ENCODE data around the gene RYR2. TPM values are rescaled to one million over a fixed set of nuclear protein-coding genes. Genes with fewer than 3 reads are reported as not detected.

Gene RYR2
- total and polyA plus RNA-seq, 4 donors, result 2.6 to 128 (median 17.7) TPM

GRCh38 chr1:237500566-237500965 lies 458.6 kb downstream of the RYR2 start:
- intact Hi-C loops (cut with DNase I), result no loop called here
- ATAC-seq (ENCODE audit: low FRiP score) (no peak), DNase-seq (no peak)
- H3K9me3 ChIP-seq (ENCODE audit: control insufficient read depth, low read length), result no peaks in the 10 kb centered on the region
- no peak overlapping the region for H3K4me3 ChIP-seq (ENCODE audit: low read length in 2 of 2)
- H3K4me1 ChIP-seq (ENCODE audit: control insufficient read depth in 1 of 2, insufficient read depth in 2 of 2, low read length in 2 of 2), result no peaks in the 10 kb centered on the region
- no peak overlapping the region for H3K27ac ChIP-seq (ENCODE audit: low read depth in 1 of 2, low read length in 2 of 2)
- 84 to 86% methylated on average over 6 of the region's 6 CpGs for WGBS, 2 donors
- H3K27me3 ChIP-seq (ENCODE audit: control insufficient read depth in 1 of 2, insufficient read depth in 2 of 2, low read length in 1 of 2), result no peaks in the 10 kb centered on the region
- peaks cover 0 to 9% of the 10 kb centered on the region in 2 donors for H3K36me3 ChIP-seq (ENCODE audit: control insufficient read depth in 1 of 2, insufficient read depth in 2 of 2, low read length in 1 of 2)

DNA sequence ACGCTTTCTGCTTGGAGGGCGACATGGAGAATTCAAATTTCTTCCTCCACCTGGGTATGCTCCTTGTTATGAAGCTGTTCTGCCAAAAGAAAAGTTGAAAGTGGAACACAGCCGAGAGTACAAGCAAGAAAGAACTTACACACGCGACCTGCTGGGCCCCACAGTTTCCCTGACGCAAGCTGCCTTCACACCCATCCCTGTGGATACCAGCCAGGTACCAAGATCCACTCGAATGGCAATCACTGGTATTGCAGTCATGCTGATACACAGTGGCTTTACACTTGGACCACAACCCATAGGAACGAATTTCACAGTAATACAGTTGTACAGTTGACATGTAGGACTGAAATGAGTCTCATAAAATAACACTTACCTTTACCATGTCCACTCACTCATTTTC lies 461.3 kb downstream of the RYR2 start:
- no peak overlapping the region for H3K4me3 ChIP-seq (ENCODE audit: low read length in 2 of 2)
- peaks cover 4 to 10% of the 10 kb centered on the region in 2 donors for H3K36me3 ChIP-seq (ENCODE audit: control insufficient read depth in 1 of 2, insufficient read depth in 2 of 2, low read length in 1 of 2)
- no peaks in the 10 kb centered on the region for H3K27me3 ChIP-seq (ENCODE audit: control insufficient read depth in 1 of 2, insufficient read depth in 2 of 2, low read length in 1 of 2)
- H3K9me3 ChIP-seq (ENCODE audit: control insufficient read depth, low read length), result no peaks in the 10 kb centered on the region
- no peak overlapping the region for H3K27ac ChIP-seq (ENCODE audit: low read depth in 1 of 2, low read length in 2 of 2)
- ATAC-seq (ENCODE audit: low FRiP score), result no peak
- no peak for DNase-seq
- H3K4me1 ChIP-seq (ENCODE audit: control insufficient read depth in 1 of 2, insufficient read depth in 2 of 2, low read length in 2 of 2), result no peaks in the 10 kb centered on the region
- intact Hi-C loops (cut with DNase I), result no loop called here
- WGBS, 2 donors, result 91% methylated on average over 8 of the region's 8 CpGs

DNA sequence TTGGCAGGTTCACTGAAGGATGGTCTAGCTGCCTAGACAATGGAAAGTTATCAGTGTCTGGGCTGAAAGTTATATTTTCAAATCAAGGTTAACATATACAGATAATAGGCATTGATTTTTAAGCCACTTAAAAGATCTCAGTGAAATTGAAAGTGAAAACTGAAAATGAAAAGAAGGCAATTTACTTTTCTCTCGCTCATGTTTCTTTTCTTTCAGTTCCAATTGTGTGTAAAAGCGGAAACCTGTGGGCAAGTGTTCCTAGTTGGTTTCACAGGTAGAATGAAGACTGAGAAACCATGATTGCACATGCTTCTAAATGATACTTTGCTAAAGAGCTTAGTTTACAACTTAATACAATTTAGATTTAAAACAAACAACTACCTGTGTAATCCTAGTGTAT lies 465.0 kb downstream of the RYR2 start:
- Histone ChIP-seq H3K4me3 (ENCODE audit: low read length in 2 of 2) (no peak overlapping the region), H3K27ac (ENCODE audit: low read depth in 1 of 2, low read length in 2 of 2) (no peak overlapping the region), H3K9me3 (ENCODE audit: control insufficient read depth, low read length) (no peaks in the 10 kb centered on the region), H3K27me3 (ENCODE audit: control insufficient read depth in 1 of 2, insufficient read depth in 2 of 2, low read length in 1 of 2) (no peaks in the 10 kb centered on the region), H3K36me3 (ENCODE audit: control insufficient read depth in 1 of 2, insufficient read depth in 2 of 2, low read length in 1 of 2) (peaks cover 6% of the 10 kb centered on the region in 2 donors), H3K4me1 (ENCODE audit: control insufficient read depth in 1 of 2, insufficient read depth in 2 of 2, low read length in 2 of 2) (no peaks in the 10 kb centered on the region)
- ATAC-seq (ENCODE audit: low FRiP score), result no peak
- DNase-seq, result no peak
- 92 to 95% methylated on average over 2 of the region's 2 CpGs for WGBS, 2 donors
- intact Hi-C loops (cut with DNase I), result no loop called here

- DNase-seq (no peak), ATAC-seq (ENCODE audit: low FRiP score) (no peak)
- Histone ChIP-seq H3K9me3 (ENCODE audit: control insufficient read depth, low read length) (no peaks in the 10 kb centered on the region), H3K4me1 (ENCODE audit: control insufficient read depth in 1 of 2, insufficient read depth in 2 of 2, low read length in 2 of 2) (no peaks in the 10 kb centered on the region), H3K27ac (ENCODE audit: low read depth in 1 of 2, low read length in 2 of 2) (no peak overlapping the region), H3K27me3 (ENCODE audit: control insufficient read depth in 1 of 2, insufficient read depth in 2 of 2, low read length in 1 of 2) (no peaks in the 10 kb centered on the region), H3K36me3 (ENCODE audit: control insufficient read depth in 1 of 2, insufficient read depth in 2 of 2, low read length in 1 of 2) (peaks cover 1 to 6% of the 10 kb centered on the region in 2 donors), H3K4me3 (ENCODE audit: low read length in 2 of 2) (no peak overlapping the region)
- 91 to 93% methylated on average over 2 of the region's 2 CpGs for WGBS, 2 donors
- intact Hi-C loops (cut with DNase I), result no loop called here
Measured at GRCh38 chr1:237509748-237510147, 467.8 kb downstream of the RYR2 start.

- no peaks in the 10 kb centered on the region for H3K9me3 ChIP-seq (ENCODE audit: control insufficient read depth, low read length)
- no peaks in the 10 kb centered on the region for H3K4me1 ChIP-seq (ENCODE audit: control insufficient read depth in 1 of 2, insufficient read depth in 2 of 2, low read length in 2 of 2)
- no peak overlapping the region for H3K27ac ChIP-seq (ENCODE audit: low read depth in 1 of 2, low read length in 2 of 2)
- ATAC-seq (ENCODE audit: low FRiP score) (no peak), DNase-seq (no peak)
- no peaks in the 10 kb centered on the region for H3K27me3 ChIP-seq (ENCODE audit: control insufficient read depth in 1 of 2, insufficient read depth in 2 of 2, low read length in 1 of 2)
- intact Hi-C loops (cut with DNase I), result no loop called here
- no peak overlapping the region for H3K4me3 ChIP-seq (ENCODE audit: low read length in 2 of 2)
- H3K36me3 ChIP-seq (ENCODE audit: control insufficient read depth in 1 of 2, insufficient read depth in 2 of 2, low read length in 1 of 2), result peaks cover 0 to 3% of the 10 kb centered on the region in 2 donors
- WGBS, 2 donors, result 93 to 94% methylated on average over 3 of the region's 3 CpGs
Measured at GRCh38 chr1:237525102-237525501, 483.1 kb downstream of the RYR2 start.

DNA sequence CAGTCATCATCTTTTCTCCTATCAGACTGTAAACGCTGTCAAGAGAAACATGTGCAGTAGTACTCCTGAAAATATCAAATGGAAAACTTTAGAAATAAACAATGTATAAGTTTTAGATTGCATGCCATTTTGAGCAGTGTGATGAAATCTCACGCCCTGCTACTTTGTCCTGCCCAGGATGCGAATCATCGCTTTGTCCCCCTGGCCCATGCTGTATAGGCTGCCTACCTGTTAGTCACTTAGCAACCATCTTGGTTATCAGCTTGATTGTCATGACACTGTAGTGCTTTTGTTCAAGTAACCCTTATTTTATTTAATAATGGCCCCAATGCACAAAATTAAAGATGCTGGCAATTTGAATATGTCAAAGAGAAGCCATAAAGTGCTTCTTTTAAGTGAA lies 485.8 kb downstream of the RYR2 start:
- 72 to 84% methylated on average over 4 of the region's 4 CpGs for WGBS, 2 donors
- Histone ChIP-seq H3K36me3 (ENCODE audit: control insufficient read depth in 1 of 2, insufficient read depth in 2 of 2, low read length in 1 of 2) (peaks cover 0 to 2% of the 10 kb centered on the region in 2 donors), H3K27ac (ENCODE audit: low read depth in 1 of 2, low read length in 2 of 2) (no peak overlapping the region), H3K4me1 (ENCODE audit: control insufficient read depth in 1 of 2, insufficient read depth in 2 of 2, low read length in 2 of 2) (no peaks in the 10 kb centered on the region), H3K9me3 (ENCODE audit: control insufficient read depth, low read length) (no peaks in the 10 kb centered on the region), H3K27me3 (ENCODE audit: control insufficient read depth in 1 of 2, insufficient read depth in 2 of 2, low read length in 1 of 2) (no peaks in the 10 kb centered on the region), H3K4me3 (ENCODE audit: low read length in 2 of 2) (no peak overlapping the region)
- ATAC-seq (ENCODE audit: low FRiP score) (no peak), DNase-seq (no peak)
- intact Hi-C loops (cut with DNase I), result no loop called here

GRCh38 chr1:237528545-237528944 lies 486.6 kb downstream of the RYR2 start:
- intact Hi-C loops (cut with DNase I), result no loop called here
- WGBS, 2 donors, result 68 to 83% methylated on average over 2 of the region's 2 CpGs
- Histone ChIP-seq H3K36me3 (ENCODE audit: control insufficient read depth in 1 of 2, insufficient read depth in 2 of 2, low read length in 1 of 2) (peaks cover 0 to 2% of the 10 kb centered on the region in 2 donors), H3K9me3 (ENCODE audit: control insufficient read depth, low read length) (no peaks in the 10 kb centered on the region), H3K27ac (ENCODE audit: low read depth in 1 of 2, low read length in 2 of 2) (no peak overlapping the region), H3K4me3 (ENCODE audit: low read length in 2 of 2) (no peak overlapping the region), H3K4me1 (ENCODE audit: control insufficient read depth in 1 of 2, insufficient read depth in 2 of 2, low read length in 2 of 2) (no peaks in the 10 kb centered on the region), H3K27me3 (ENCODE audit: control insufficient read depth in 1 of 2, insufficient read depth in 2 of 2, low read length in 1 of 2) (no peaks in the 10 kb centered on the region)
- no peak for ATAC-seq (ENCODE audit: low FRiP score)
- no peak for DNase-seq

- Histone ChIP-seq H3K27ac (ENCODE audit: low read depth in 1 of 2, low read length in 2 of 2) (no peak overlapping the region), H3K27me3 (ENCODE audit: control insufficient read depth in 1 of 2, insufficient read depth in 2 of 2, low read length in 1 of 2) (no peaks in the 10 kb centered on the region), H3K4me3 (ENCODE audit: low read length in 2 of 2) (no peak overlapping the region), H3K9me3 (ENCODE audit: control insufficient read depth, low read length) (no peaks in the 10 kb centered on the region), H3K4me1 (ENCODE audit: control insufficient read depth in 1 of 2, insufficient read depth in 2 of 2, low read length in 2 of 2) (no peaks in the 10 kb centered on the region), H3K36me3 (ENCODE audit: control insufficient read depth in 1 of 2, insufficient read depth in 2 of 2, low read length in 1 of 2) (no peaks in the 10 kb centered on the region)
- intact Hi-C loops (cut with DNase I), result no loop called here
- DNase-seq (no peak), ATAC-seq (ENCODE audit: low FRiP score) (no peak)
- WGBS, 2 donors, result 94 to 97% methylated on average over 2 of the region's 2 CpGs
Measured at GRCh38 chr1:237539055-237539454, 497.1 kb downstream of the RYR2 start.

GRCh38 chr1:237542525-237543418 lies 500.8 kb downstream of the RYR2 start:
- DNase-seq (no peak), ATAC-seq (ENCODE audit: low FRiP score) (no peak)
- WGBS, 2 donors, result 61 to 64% methylated on average over 5 of the region's 5 CpGs
- no peak overlapping the region for H3K4me3 ChIP-seq (ENCODE audit: low read length in 2 of 2)
- H3K4me1 ChIP-seq (ENCODE audit: control insufficient read depth in 1 of 2, insufficient read depth in 2 of 2, low read length in 2 of 2), result no peaks in the 10 kb centered on the region
- H3K27ac ChIP-seq (ENCODE audit: low read depth in 1 of 2, low read length in 2 of 2), result no peak overlapping the region
- H3K36me3 ChIP-seq (ENCODE audit: control insufficient read depth in 1 of 2, insufficient read depth in 2 of 2, low read length in 1 of 2), result no peaks in the 10 kb centered on the region
- H3K27me3 ChIP-seq (ENCODE audit: control insufficient read depth in 1 of 2, insufficient read depth in 2 of 2, low read length in 1 of 2), result no peaks in the 10 kb centered on the region
- intact Hi-C loops (cut with DNase I), result no loop called here
- no peaks in the 10 kb centered on the region for H3K9me3 ChIP-seq (ENCODE audit: control insufficient read depth, low read length)
